SK-N-MC (cell line): Measurements from ENCODE around the gene GLCE.

Source experiments
- EZH2 ChIP-seq: fragments of 200-600 bp; sonication (generic); IDR thresholded peaks from one replicate; pipeline ENCODE4 v1.6.1; 2017; ENCODE audit warnings: antibody characterized with exemption
- POLR2AphosphoS5 ChIP-seq: IDR thresholded peaks from 2 replicates; pipeline ENCODE4 v1.6.1; 2012; ENCODE audit warnings: mild to moderate bottlenecking, low read depth, low read length, borderline replicate concordance

DNA sequence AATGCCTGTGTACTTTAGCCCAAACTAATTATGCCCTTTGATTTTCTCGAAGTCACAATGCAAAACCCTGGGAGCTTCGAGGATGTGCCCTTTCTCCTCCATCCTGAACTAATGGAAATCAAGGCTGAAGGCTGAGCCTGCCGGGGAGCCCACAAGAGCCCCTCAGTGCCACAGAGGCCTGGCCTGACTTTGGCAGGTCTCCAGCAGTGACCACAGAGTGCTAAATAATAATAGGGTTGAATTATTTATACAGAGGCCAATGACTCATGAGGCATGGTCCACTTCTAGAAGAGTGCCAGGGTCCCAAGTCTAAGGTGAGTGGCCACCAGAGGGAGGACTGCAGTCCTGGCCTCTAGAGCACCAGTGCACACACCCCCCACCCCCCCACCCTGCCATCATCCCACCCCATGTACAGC, 19.1 kb upstream of the GLCE start:
- TF ChIP-seq POLR2AphosphoS5: no peak
- no peak for TF ChIP-seq EZH2
